Panc1 (cell line): ENCODE results near the gene VAMP2. TPM values are rescaled to one million over a fixed set of nuclear protein-coding genes. Genes with fewer than 3 reads are reported as not detected.

Experiments
- ATAC-seq: fragments of 200-7000 bp; cut with Tn5 transposase; 2 replicates; pipeline ENCODE4 v1.9.1; 2020; ENCODE audit warnings: mild to moderate bottlenecking, moderate library complexity
- BruUV-seq: library from RNA; stranded (reverse); fragments of 400-500 nt; replicated peaks from 2 replicates; lab custom pipeline; 2021; lab: Mats Ljungman, UMichigan
- CTCF ChIA-PET: fragments of 300-600 bp; sonication (Branson Sonifier 250); formaldehyde crosslinking; loops from one replicate; lab custom pipeline; 2022; ENCODE audit warnings: antibody characterized with exemption; lab: Charles Lee
- POLR2A ChIA-PET: fragments of 300-600 bp; sonication (Branson Sonifier 250); formaldehyde crosslinking; loops from one replicate; lab custom pipeline; 2022; ENCODE audit warnings: antibody characterized with exemption; lab: Charles Lee
- DNase-seq: peaks from one replicate; pipeline ENCODE4 v3.0.0-alpha.2; 2010; ENCODE audit warnings: low read depth, low spot score
- H3K27ac ChIP-seq: 2 replicates; pipeline ENCODE4 v1.5.1; 2011; ENCODE audit warnings: mild to moderate bottlenecking, low read length, inconsistent platforms
- H3K27me3 ChIP-seq: fragments of 200-500 bp; sonication (Bioruptor generic); 2 replicates; pipeline ENCODE4 v1.6.0; 2014; ENCODE audit warnings: low read length, inconsistent platforms; ENCODE audit not compliant: control insufficient read depth, insufficient read depth
- H3K36me3 ChIP-seq: fragments of 200-500 bp; sonication (Bioruptor generic); 2 replicates; pipeline ENCODE4 v1.5.1; 2014; ENCODE audit warnings: inconsistent platforms, mild to moderate bottlenecking, low read length, moderate library complexity; ENCODE audit not compliant: control insufficient read depth, insufficient read depth
- H3K4me1 ChIP-seq: 2 replicates; pipeline ENCODE4 v1.5.1; 2011; ENCODE audit warnings: inconsistent platforms, mild to moderate bottlenecking, low read length, moderate library complexity; ENCODE audit not compliant: control insufficient read depth, insufficient read depth
- H3K4me3 ChIP-seq, 2 experiments: 2 replicates each; pipeline ENCODE4 v1.5.1; 2011 to 2012; ENCODE audit warnings: low read depth in 2 of 2, low read length in 2 of 2, mild to moderate bottlenecking in 2 of 2, inconsistent platforms in 1 of 2, moderate library complexity in 1 of 2
- H3K9me3 ChIP-seq: fragments of 200-500 bp; sonication (Bioruptor generic); 2 replicates; pipeline ENCODE4 v1.5.1; 2014; ENCODE audit warnings: low read depth, mild to moderate bottlenecking, inconsistent platforms, low read length, moderate library complexity; ENCODE audit not compliant: control insufficient read depth, insufficient read depth
- POLR2AphosphoS5 ChIP-seq: IDR thresholded peaks from 2 replicates; pipeline ENCODE4 v1.6.1; 2012; ENCODE audit warnings: mild to moderate bottlenecking, low read depth, low read length, moderate library complexity
- REST ChIP-seq, 2 experiments: IDR thresholded peaks; 2 replicates each; pipeline ENCODE4 v1.6.1; 2011 to 2012; ENCODE audit warnings: low read depth in 2 of 2, control low read depth in 1 of 2, low read length in 1 of 2, mild to moderate bottlenecking in 1 of 2, moderate library complexity in 1 of 2; ENCODE audit not compliant: insufficient read depth in 1 of 2
- SIN3A ChIP-seq: IDR thresholded peaks from 2 replicates; pipeline ENCODE4 v1.6.1; 2012; ENCODE audit warnings: low read depth, mild to moderate bottlenecking, low read length, moderate library complexity, borderline replicate concordance; ENCODE audit not compliant: insufficient read depth
- TCF7L2 ChIP-seq: IDR thresholded peaks from 2 replicates; pipeline ENCODE4 v1.6.1; 2011; ENCODE audit warnings: mild to moderate bottlenecking, low read depth, low read length, inconsistent platforms
- in situ Hi-C: cut with HindIII; loops from 2 replicates; pipeline ENCODE4 v1.10.0; 2016; ENCODE audit warnings: low sequenced_read_pairs, low pct_unique_long_range_greater_than_20kb
- intact Hi-C: fragments of 100-400 bp; cut with micrococcal nuclease; formaldehyde crosslinking; loops from one replicate; pipeline ENCODE4 v1.10.0; 2022; ENCODE audit not compliant: unreplicated experiment
- total RNA-seq: library from RNA; stranded (reverse); gene quantifications from one replicate; pipeline ENCODE4 v1.2.1, GENCODE V29; 2021; ENCODE audit not compliant: unreplicated experiment
- TF ChIP-seq, protein P1 (sequence below): fragments of 450-650 bp; IDR thresholded peaks from 2 replicates; pipeline ENCODE4 v1.5.1; 2017; ENCODE audit warnings: mild to moderate bottlenecking

Gene VAMP2
- total RNA-seq, 1 experiment from 2014 or later, result 28.6 TPM

DNA sequence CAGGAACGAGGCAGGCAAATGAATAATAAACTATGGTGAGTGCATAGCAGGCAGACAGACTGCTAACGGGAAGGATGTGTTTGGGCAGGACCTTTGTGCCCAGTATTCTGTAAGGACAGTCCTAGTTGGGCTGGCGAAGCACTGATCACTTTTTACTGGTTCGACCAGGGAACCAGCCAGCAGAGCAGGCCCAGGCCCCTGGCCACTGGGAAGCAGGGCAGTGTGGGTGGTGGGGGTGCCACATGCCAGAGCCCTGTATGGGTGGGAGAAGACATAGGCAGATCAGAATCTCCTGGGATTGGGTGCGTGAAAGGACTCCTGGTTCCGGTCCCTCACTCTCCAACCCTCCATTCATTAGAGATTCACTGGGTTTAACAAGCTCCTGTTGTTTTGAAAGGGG is 4.0 kb upstream of the VAMP2 start:
- no peak overlapping the region for H3K4me3 ChIP-seq
- in situ Hi-C loops, result no loop called here
- H3K27me3 ChIP-seq, result no peaks in the 10 kb centered on the region
- BruUV-seq, result no TSS peak
- no peaks in the 10 kb centered on the region for H3K9me3 ChIP-seq
- TF ChIP-seq TCF7L2 (no peak), SIN3A (no peak), POLR2AphosphoS5 (no peak), REST (IDR thresholded peaks at IDR 0.05; ENCODE audit: insufficient read depth in 1 of 2, low read depth in 2 of 2, low read length in 1 of 2) (no peak)
- TF ChIP-seq, protein P1, sequence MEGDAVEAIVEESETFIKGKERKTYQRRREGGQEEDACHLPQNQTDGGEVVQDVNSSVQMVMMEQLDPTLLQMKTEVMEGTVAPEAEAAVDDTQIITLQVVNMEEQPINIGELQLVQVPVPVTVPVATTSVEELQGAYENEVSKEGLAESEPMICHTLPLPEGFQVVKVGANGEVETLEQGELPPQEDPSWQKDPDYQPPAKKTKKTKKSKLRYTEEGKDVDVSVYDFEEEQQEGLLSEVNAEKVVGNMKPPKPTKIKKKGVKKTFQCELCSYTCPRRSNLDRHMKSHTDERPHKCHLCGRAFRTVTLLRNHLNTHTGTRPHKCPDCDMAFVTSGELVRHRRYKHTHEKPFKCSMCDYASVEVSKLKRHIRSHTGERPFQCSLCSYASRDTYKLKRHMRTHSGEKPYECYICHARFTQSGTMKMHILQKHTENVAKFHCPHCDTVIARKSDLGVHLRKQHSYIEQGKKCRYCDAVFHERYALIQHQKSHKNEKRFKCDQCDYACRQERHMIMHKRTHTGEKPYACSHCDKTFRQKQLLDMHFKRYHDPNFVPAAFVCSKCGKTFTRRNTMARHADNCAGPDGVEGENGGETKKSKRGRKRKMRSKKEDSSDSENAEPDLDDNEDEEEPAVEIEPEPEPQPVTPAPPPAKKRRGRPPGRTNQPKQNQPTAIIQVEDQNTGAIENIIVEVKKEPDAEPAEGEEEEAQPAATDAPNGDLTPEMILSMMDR, result no peak
- H3K27ac ChIP-seq, result no peak overlapping the region
- ATAC-seq, result no peak
- no peaks in the 10 kb centered on the region; the same call in 1 of the 2 replicates for H3K36me3 ChIP-seq
- intact Hi-C loops, result no loop called here
- CTCF ChIA-PET, result no interaction called here
- POLR2A ChIA-PET, result no interaction called here
- DNase-seq, result no peak
- H3K4me1 ChIP-seq, result peaks cover 18% of the 10 kb centered on the region

DNA sequence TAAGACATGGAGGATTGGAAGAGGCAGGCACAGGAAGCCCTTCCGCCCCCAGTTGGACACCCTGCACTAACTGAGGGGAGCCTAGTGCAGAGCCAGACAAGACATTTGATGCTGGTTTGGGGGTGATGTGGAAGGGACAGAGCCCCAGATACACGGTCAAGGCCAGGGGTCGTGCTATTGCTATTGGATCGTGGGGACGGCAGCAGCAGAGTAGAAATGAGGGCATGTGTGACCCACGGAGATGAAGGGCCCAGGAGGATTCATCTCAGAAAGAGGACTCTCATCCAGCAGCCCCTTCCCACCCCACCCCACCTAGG is 2.0 kb upstream of the VAMP2 start:
- in situ Hi-C loops, result no loop called here
- ChIA-PET POLR2A (no interaction called here), CTCF (no interaction called here)
- Histone ChIP-seq H3K4me3 (peak overlapping the region in 1 of 2 experiments; percentile 53; a peak in 1 of 4 replicates), H3K27me3 (no peaks in the 10 kb centered on the region), H3K27ac (peak overlapping the region; percentile 71), H3K36me3 (no peaks in the 10 kb centered on the region; the same call in none of the 2 replicates), H3K9me3 (no peaks in the 10 kb centered on the region), H3K4me1 (peaks cover 23% of the 10 kb centered on the region)
- no TSS peak for BruUV-seq
- TF ChIP-seq TCF7L2 (no peak), SIN3A (no peak), REST (IDR thresholded peaks at IDR 0.05; ENCODE audit: insufficient read depth in 1 of 2, low read depth in 2 of 2, low read length in 1 of 2) (no peak), POLR2AphosphoS5 (no peak)
- TF ChIP-seq, protein P1, result no peak
- DNase-seq (no peak), ATAC-seq (no peak)
- intact Hi-C loops, result no loop called here
